Epithelial cell of proximal tubule (primary cell): ENCODE results near the gene MAGIX. TPM values are rescaled to one million over a fixed set of nuclear protein-coding genes. Genes with fewer than 3 reads are reported as not detected.
"Not testable (repeated sequence)": the region's sequence is repeated elsewhere in the genome, so short reads cannot be mapped to it uniquely, and the experiment has no call there.

Experiments used
- DNase-seq: peaks from one replicate; pipeline ENCODE4 v3.0.0-alpha.2; 2011; ENCODE audit warnings: low read depth
- H3K4me3 ChIP-seq: 2 replicates; pipeline ENCODE4 v1.5.1; 2011; ENCODE audit warnings: low read depth, mild to moderate bottlenecking, low read length
- CTCF ChIP-seq: conservative IDR thresholded peaks from 2 replicates; pipeline ENCODE4 v1.5.1; 2012; ENCODE audit warnings: low read depth, mild to moderate bottlenecking, low read length
- total RNA-seq: library from RNA; depleted of rRNA; stranded (reverse); fragments of >200 nt; gene quantifications from 2 replicates; pipeline ENCODE4 v1.2.3, GENCODE V29; 2015

The MAGIX gene
- total RNA-seq, 1 donor from 2014 or later, result 9.6 TPM

DNA sequence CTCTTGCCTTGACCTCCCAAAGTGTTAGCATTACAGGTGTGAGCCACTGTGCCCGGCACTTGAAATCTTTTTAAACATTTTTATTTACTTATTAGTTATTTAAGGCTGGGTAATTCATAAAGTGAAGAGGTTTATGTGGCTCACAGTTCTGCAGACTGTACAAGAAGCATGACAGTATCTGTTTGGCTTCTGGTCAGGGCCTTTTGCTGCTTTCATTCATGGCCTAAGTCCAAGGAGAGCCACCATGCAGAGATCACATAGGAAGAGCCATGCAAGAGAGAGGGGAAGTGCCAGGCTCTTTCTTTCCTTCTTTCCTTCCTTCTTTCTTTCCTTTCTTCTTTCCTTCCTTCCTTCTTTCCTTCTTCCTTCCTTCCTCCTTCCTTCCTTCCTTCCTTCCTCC is 28.8 kb upstream of the MAGIX start:
- DNase-seq, result no peak
- H3K4me3 ChIP-seq, result no peak overlapping the region
- no peak for TF ChIP-seq CTCF

DNA sequence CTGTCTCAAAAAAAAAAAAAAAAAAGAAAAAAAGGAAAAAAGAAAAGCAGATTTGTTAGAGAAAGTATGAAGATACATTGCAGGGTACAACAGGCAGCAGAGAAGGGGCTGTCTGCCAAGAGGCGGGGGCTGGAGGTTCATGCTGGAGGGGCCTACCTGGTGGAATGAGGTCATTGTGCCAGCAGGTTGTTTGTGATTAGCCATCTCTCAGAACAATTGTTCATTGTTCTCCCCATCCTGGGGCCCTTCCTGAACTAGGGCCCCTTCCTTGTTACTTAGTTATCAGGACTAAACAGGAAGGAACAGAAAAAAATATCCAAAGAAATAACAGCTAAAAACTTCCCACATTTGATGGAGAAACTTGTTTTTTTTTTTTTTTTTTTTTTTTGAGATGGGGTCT is 25.1 kb upstream of the MAGIX start:
- no peak for DNase-seq
- no peak for TF ChIP-seq CTCF
- no peak overlapping the region for H3K4me3 ChIP-seq

- TF ChIP-seq CTCF, result no peak
- no peak overlapping the region for H3K4me3 ChIP-seq
- no peak for DNase-seq
Observed at GRCh38 chrX:49139713-49140112, 22.8 kb upstream of the MAGIX start.

DNA sequence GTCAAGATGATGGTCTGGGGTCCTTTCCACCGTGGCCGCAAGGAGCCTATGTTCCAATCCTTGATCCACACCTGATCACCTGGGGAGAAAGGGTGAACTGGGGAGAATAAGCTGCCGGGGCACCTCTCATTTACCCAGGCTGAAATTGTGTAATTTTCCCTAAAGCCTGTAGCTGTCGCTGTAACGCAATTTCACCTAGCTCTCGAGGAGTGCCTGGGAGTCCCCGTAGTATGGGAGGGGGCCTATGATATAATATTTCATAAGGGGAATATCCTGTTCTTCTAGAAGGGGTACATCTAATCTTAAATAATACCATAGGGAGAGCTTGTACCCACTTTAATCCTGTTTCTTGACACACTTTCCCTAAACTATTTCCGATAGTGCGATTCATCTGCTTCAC is 20.3 kb upstream of the MAGIX start:
- not testable (repeated sequence) for DNase-seq, H3K4me3 ChIP-seq
- peak; percentile 31 for TF ChIP-seq CTCF

GRCh38 chrX:49143154-49143553 is 19.4 kb upstream of the MAGIX start:
- not testable (repeated sequence) for DNase-seq, H3K4me3 ChIP-seq

DNA sequence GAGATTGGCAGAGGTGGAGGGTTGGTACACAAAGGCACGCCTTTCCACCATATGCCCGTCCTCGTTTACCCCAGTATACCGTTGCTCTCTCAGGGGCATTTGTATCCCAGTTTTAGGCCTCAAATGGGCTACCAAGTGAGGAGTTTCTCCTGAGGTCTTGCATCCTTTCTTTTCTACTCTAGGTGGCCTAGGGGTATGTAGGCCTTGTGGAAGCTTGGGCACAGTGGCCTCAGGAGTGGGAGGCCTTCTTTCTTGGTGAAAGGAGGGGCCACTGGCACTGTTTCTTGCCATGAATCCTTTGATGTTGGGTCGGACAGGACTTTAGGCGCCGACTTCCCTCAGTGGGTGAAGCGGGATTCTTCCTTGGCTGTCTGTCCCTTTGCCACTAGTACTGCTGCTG is 15.3 kb upstream of the MAGIX start:
- TF ChIP-seq CTCF, result no peak
- DNase-seq, result no peak
- H3K4me3 ChIP-seq, result no peak overlapping the region

DNA sequence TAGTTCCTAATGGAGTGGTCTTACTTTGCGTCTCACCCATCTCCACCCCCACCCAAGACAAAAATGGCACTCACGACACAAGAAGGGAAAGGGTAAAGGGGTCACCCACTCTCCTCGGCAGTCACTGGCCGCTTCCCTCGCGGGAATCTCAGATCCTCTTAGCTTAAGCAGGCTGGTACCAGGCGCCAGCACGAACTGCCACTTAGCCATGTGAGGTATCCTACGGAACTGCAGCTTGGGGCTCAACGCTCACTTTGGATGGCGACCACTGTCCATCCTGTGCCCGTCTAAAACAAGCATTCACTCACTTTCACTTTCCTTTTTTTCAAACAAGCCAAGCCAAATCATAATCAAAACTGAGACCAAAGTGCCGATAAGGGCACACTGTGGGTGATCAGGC is 14.6 kb upstream of the MAGIX start:
- no peak overlapping the region for H3K4me3 ChIP-seq
- no peak for DNase-seq
- no peak for TF ChIP-seq CTCF

DNA sequence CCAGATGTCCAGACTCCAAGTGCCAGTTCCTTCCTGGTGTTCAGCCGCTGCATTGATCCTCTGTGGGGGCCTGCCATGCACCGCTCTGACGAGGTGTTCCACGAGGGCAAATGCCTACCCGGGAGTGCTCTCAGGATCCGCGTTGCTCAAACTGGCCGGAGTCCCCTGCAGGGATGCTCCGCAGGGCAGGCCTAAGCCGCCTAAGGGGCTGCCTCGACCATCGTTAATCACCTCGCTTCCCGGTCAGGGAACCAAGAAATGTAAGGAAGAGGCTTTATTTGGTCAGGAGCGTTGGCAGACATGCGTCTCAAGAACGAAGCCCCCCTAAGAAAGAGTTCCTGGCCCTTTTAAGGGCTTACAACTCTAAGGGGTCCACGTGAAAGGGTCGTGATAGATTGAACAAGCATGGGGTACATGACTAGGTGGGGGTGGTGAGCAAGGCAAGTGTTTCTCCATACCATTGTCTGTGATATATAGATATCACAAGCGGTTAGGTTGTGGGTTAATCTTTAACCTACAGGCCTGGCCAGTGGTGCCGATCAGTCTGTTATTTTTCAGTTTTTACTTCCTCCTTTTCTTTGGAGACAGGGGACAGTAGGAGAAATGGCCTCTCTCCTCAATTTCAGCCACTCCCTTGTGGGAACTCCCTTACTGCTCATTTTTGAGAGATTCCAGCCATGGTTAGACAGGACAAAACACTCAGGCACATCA is 14.0 kb upstream of the MAGIX start:
- not testable (repeated sequence) for DNase-seq, H3K4me3 ChIP-seq

- not testable (repeated sequence) for H3K4me3 ChIP-seq, DNase-seq
Observed at GRCh38 chrX:49149291-49149690, 13.3 kb upstream of the MAGIX start.
